Measurements from ENCODE around the gene GMDS. TPM values are rescaled to one million over a fixed set of nuclear protein-coding genes. Genes with fewer than 3 reads are reported as not detected.

The GMDS gene
- total and polyA plus RNA-seq, 2 donors (not counting 1 experiment from before 2014, with no cell fraction given), result 11.5 to 16.4 TPM

- H3K27me3 Mint-ChIP-seq, result no peaks in the 10 kb centered on the region
- intact Hi-C loops (cut with micrococcal nuclease), result loop anchor here (1.0 to 10.0 kb wide), 6 partner anchors 158 to 599 kb away; no protein-coding TSS in a partner anchor
- Histone ChIP-seq H3K4me1 (ENCODE audit: control insufficient read depth in 2 of 2, insufficient read depth in 2 of 2, low read length in 2 of 2) (peaks cover 10 to 11% of the 10 kb centered on the region in 2 donors), H3K27ac (ENCODE audit: low read length in 2 of 2) (no peak overlapping the region), H3K27me3 (replicated peaks in 1 of 4; ENCODE audit: control extremely low read depth in 1 of 4, control insufficient read depth in 3 of 4, insufficient read depth in 4 of 4, low read length in 3 of 4) (no peaks in the 10 kb centered on the region), H3K79me2 (ENCODE audit: control insufficient read depth, insufficient read depth, low read length) (peaks cover 10% of the 10 kb centered on the region), H3K9me3 (ENCODE audit: control extremely low read depth in 1 of 3, control insufficient read depth in 2 of 3, insufficient read depth in 1 of 3, low read length in 2 of 3) (peaks cover 0 to 16% (median 0%) of the 10 kb centered on the region in 3 donors), H3K36me3 (replicated peaks in 1 of 2; ENCODE audit: control extremely low read depth in 1 of 2, control insufficient read depth in 1 of 2, extremely low read depth in 1 of 2, insufficient read depth in 2 of 2, low read length in 1 of 2) (no peaks in the 10 kb centered on the region), H2AFZ (ENCODE audit: insufficient read depth, low read depth, low read length, poor library complexity, severe bottlenecking) (no peak overlapping the region), H3K4me2 (replicated peaks; ENCODE audit: low read depth, low read length, poor library complexity, severe bottlenecking) (no peak overlapping the region), H4K20me1 (ENCODE audit: control insufficient read depth, insufficient read depth, low read length, poor library complexity, severe bottlenecking) (peaks cover 13% of the 10 kb centered on the region), H3K4me3 (ENCODE audit: control extremely low read depth in 1 of 5, extremely low read depth in 1 of 5, insufficient read depth in 1 of 5, low read depth in 2 of 5, low read length in 4 of 5) (no peak overlapping the region), H3K9ac (ENCODE audit: low read length) (no peak overlapping the region)
- ATAC-seq (ENCODE audit: low read depth) (peak; percentile 73), DNase-seq (peak; percentile 67)
- CTCF ChIA-PET, result interaction anchor here (0.8 to 3.0 kb wide), 10 partner anchors 10 to 600 kb away, joined by 3 to 30 read pairs (median 4); no protein-coding TSS in a partner anchor
- POLR2A ChIA-PET, result no interaction called here
- WGBS (ENCODE audit: insufficient coverage), result no CpG with 5 or more reads among the region's 1 CpG
- no peak overlapping the region for H3K4me3 Mint-ChIP-seq
- H3K27ac Mint-ChIP-seq, result no peak overlapping the region
- H3K4me1 Mint-ChIP-seq, result peaks cover 2% of the 10 kb centered on the region
- no peak for TF ChIP-seq EZH2 (IDR thresholded peaks at IDR 0.05; ENCODE audit: borderline replicate concordance, insufficient read depth, low read depth, low read length, poor library complexity, severe bottlenecking)
- TF ChIP-seq CTCF (IDR thresholded peaks at IDR 0.05), result peak; percentile 97
- H3K9me3 Mint-ChIP-seq (ENCODE audit: insufficient read depth), result no peaks in the 10 kb centered on the region
These were observed 49.2 kb downstream of the GMDS start for GRCh38 chr6:2196079-2196679.

- TF ChIP-seq EZH2 (IDR thresholded peaks at IDR 0.05; ENCODE audit: borderline replicate concordance, insufficient read depth, low read depth, low read length, poor library complexity, severe bottlenecking) (no peak), CTCF (IDR thresholded peaks at IDR 0.05) (no peak)
- H3K4me1 Mint-ChIP-seq, result peaks cover 2% of the 10 kb centered on the region
- no peak overlapping the region for H3K9ac ChIP-seq (ENCODE audit: low read length)
- H3K4me1 ChIP-seq (ENCODE audit: control insufficient read depth in 2 of 2, insufficient read depth in 2 of 2, low read length in 2 of 2), result peaks cover 10 to 11% of the 10 kb centered on the region in 2 donors
- H3K79me2 ChIP-seq (ENCODE audit: control insufficient read depth, insufficient read depth, low read length), result peaks cover 10% of the 10 kb centered on the region
- no peak overlapping the region for H3K4me3 Mint-ChIP-seq
- 86% methylated on average over 1 of the region's 4 CpGs for WGBS (ENCODE audit: insufficient coverage)
- CTCF ChIA-PET, result interaction anchor here (0.7 to 3.0 kb wide), 11 partner anchors 13 to 598 kb away, joined by 3 to 30 read pairs (median 4); no protein-coding TSS in a partner anchor
- H3K9me3 ChIP-seq (ENCODE audit: control extremely low read depth in 1 of 3, control insufficient read depth in 2 of 3, insufficient read depth in 1 of 3, low read length in 2 of 3), result peaks cover 0 to 17% (median 0%) of the 10 kb centered on the region in 3 donors
- peaks cover 20% of the 10 kb centered on the region for H4K20me1 ChIP-seq (ENCODE audit: control insufficient read depth, insufficient read depth, low read length, poor library complexity, severe bottlenecking)
- POLR2A ChIA-PET, result no interaction called here
- no peak overlapping the region for H3K27ac ChIP-seq (ENCODE audit: low read length in 2 of 2)
- H3K27ac Mint-ChIP-seq, result no peak overlapping the region
- intact Hi-C loops (cut with micrococcal nuclease), result loop anchor here (5.0 to 10.0 kb wide), 3 partner anchors 250 to 503 kb away; no protein-coding TSS in a partner anchor
- H3K27me3 Mint-ChIP-seq, result no peaks in the 10 kb centered on the region
- no peaks in the 10 kb centered on the region for H3K27me3 ChIP-seq (replicated peaks in 1 of 4; ENCODE audit: control extremely low read depth in 1 of 4, control insufficient read depth in 3 of 4, insufficient read depth in 4 of 4, low read length in 3 of 4)
- H3K4me2 ChIP-seq (replicated peaks; ENCODE audit: low read depth, low read length, poor library complexity, severe bottlenecking), result no peak overlapping the region
- no peaks in the 10 kb centered on the region for H3K9me3 Mint-ChIP-seq (ENCODE audit: insufficient read depth)
- no peak for ATAC-seq (ENCODE audit: low read depth)
- H2AFZ ChIP-seq (ENCODE audit: insufficient read depth, low read depth, low read length, poor library complexity, severe bottlenecking), result no peak overlapping the region
- no peak for DNase-seq
- no peak overlapping the region for H3K4me3 ChIP-seq (ENCODE audit: control extremely low read depth in 1 of 5, extremely low read depth in 1 of 5, insufficient read depth in 1 of 5, low read depth in 2 of 5, low read length in 4 of 5)
- H3K36me3 ChIP-seq (replicated peaks in 1 of 2; ENCODE audit: control extremely low read depth in 1 of 2, control insufficient read depth in 1 of 2, extremely low read depth in 1 of 2, insufficient read depth in 2 of 2, low read length in 1 of 2), result no peaks in the 10 kb centered on the region
These were observed 50.8 kb downstream of the GMDS start for GRCh38 chr6:2194643-2195042.
